GM11168 (cell line): ENCODE results near the gene SPACDR.

Experiments
- in situ Hi-C: fragments of 300-500 bp; cut with MboI; formaldehyde crosslinking; loops from one replicate; pipeline ENCODE4 v1.12.0; 2022; ENCODE audit warnings: low sequenced_read_pairs; ENCODE audit not compliant: unreplicated experiment

SPACDR gene

GRCh38 chr7:100486111-100486636 lies 22.1 kb upstream of the SPACDR start:
- in situ Hi-C loops, result loop anchor here (10.0 kb wide), 1 partner anchor 229 kb away; no protein-coding TSS in a partner anchor

- in situ Hi-C loops, result loop anchor here (10.0 kb wide), 1 partner anchor 229 kb away; no protein-coding TSS in a partner anchor
These were observed 21.4 kb upstream of the SPACDR start for GRCh38 chr7:100485471-100485876.

GRCh38 chr7:100484673-100485045 lies 20.6 kb upstream of the SPACDR start:
- in situ Hi-C loops, result loop anchor here (5.0 to 10.0 kb wide), 2 partner anchors 78 to 230 kb away; no protein-coding TSS in a partner anchor

- in situ Hi-C loops, result loop anchor here (5.0 to 10.0 kb wide), 2 partner anchors 78 to 231 kb away; no protein-coding TSS in a partner anchor
These were observed 19.9 kb upstream of the SPACDR start, which contains the start of gene NYAP1 for GRCh38 chr7:100483722-100484672. NYAP1 (plus strand) TSS chr7:100483927; CDS start chr7:100485312, 1,385 bp downstream.

GRCh38 chr7:100483090-100483721 lies 19.1 kb upstream of the SPACDR start:
- in situ Hi-C loops, result loop anchor here (5.0 to 10.0 kb wide), 2 partner anchors 79 to 232 kb away; no protein-coding TSS in a partner anchor

- in situ Hi-C loops, result loop anchor here (5.0 to 10.0 kb wide), 2 partner anchors 80 to 232 kb away; no protein-coding TSS in a partner anchor
These were observed 18.6 kb upstream of the SPACDR start for GRCh38 chr7:100482728-100483089.

- in situ Hi-C loops, result loop anchor here (5.0 to 10.0 kb wide), 2 partner anchors 81 to 233 kb away; no protein-coding TSS in a partner anchor
These were observed 17.4 kb upstream of the SPACDR start for GRCh38 chr7:100481466-100481865.

GRCh38 chr7:100478958-100479660 lies 15.0 kb upstream of the SPACDR start, which contains the start of gene TSC22D4:
TSC22D4 (minus strand) TSS chr7:100479214; CDS start chr7:100478038, 1,176 bp downstream.
- in situ Hi-C loops, result no loop called here

GRCh38 chr7:100477871-100478267 lies 13.8 kb upstream of the SPACDR start:
- in situ Hi-C loops, result no loop called here

GRCh38 chr7:100476903-100477870 lies 13.1 kb upstream of the SPACDR start:
- in situ Hi-C loops, result no loop called here

- in situ Hi-C loops, result no loop called here
These were observed 12.2 kb upstream of the SPACDR start for GRCh38 chr7:100476101-100476780.

GRCh38 chr7:100475549-100475948 lies 11.5 kb upstream of the SPACDR start:
- in situ Hi-C loops, result no loop called here

GRCh38 chr7:100472854-100473499 lies 8.9 kb upstream of the SPACDR start:
- in situ Hi-C loops, result no loop called here

- in situ Hi-C loops, result no loop called here
These were observed 8.2 kb upstream of the SPACDR start for GRCh38 chr7:100472121-100472851.

- in situ Hi-C loops, result no loop called here
These were observed 7.0 kb upstream of the SPACDR start for GRCh38 chr7:100471021-100471420.

- in situ Hi-C loops, result no loop called here
These were observed 5.4 kb upstream of the SPACDR start for GRCh38 chr7:100469227-100470044.
